ENCODE data around the gene MLLT3. TPM values are rescaled to one million over a fixed set of nuclear protein-coding genes. Genes with fewer than 3 reads are reported as not detected.

Gene MLLT3
- total and polyA plus RNA-seq, 2 of the 13 experiments (the other 11 are each of a cell fraction or from before 2014, with no cell fraction given) = 12.3 to 12.6 TPM

GRCh38 chr9:20537294-20537693 is 85.0 kb downstream of the MLLT3 start:
- ATAC-seq (no peak), FAIRE-seq (no peak), DNase-seq (ENCODE audit: low spot score) (no peak)
- Histone ChIP-seq H2AFZ (ENCODE audit: low read length) (no peak overlapping the region), H3K27ac (ENCODE audit: extremely low read length, insufficient read depth, low read length) (no peak overlapping the region), H4K20me1 (ENCODE audit: insufficient read depth, low read length) (no peaks in the 10 kb centered on the region), H3K4me2 (ENCODE audit: low read depth, low read length) (no peak overlapping the region), H3K27me3 (ENCODE audit: control insufficient read depth in 1 of 2, insufficient read depth in 2 of 2, low read length in 2 of 2) (no peaks in the 10 kb centered on the region), H3K9ac (ENCODE audit: insufficient read depth, low read depth, low read length) (no peak overlapping the region), H3K79me2 (ENCODE audit: insufficient read depth, low read length) (peaks cover 3% of the 10 kb centered on the region), H3K4me3 (replicated peaks in 1 of 3; ENCODE audit: insufficient read depth in 1 of 3, low read depth in 2 of 3, low read length in 3 of 3) (no peak overlapping the region), H3K36me3 (replicated peaks in 1 of 2; ENCODE audit: control insufficient read depth in 1 of 2, insufficient read depth in 2 of 2, low read length in 2 of 2) (no peaks in the 10 kb centered on the region), H3K4me1 (ENCODE audit: insufficient read depth, low read length) (no peaks in the 10 kb centered on the region), H3K9me3 (ENCODE audit: low read length) (peaks cover 23% of the 10 kb centered on the region)
- ChIA-PET POLR2A (no interaction called here), CTCF (ENCODE audit: low intra/inter-chr PET ratio, low total read pairs) (no interaction called here)
- WGBS (ENCODE audit: low lambda C conversion rate) = 52% methylated on average over 2 of the region's 2 CpGs
- intact Hi-C loops (cut with micrococcal nuclease; ENCODE audit: unreplicated experiment) = no loop called here
- in situ Hi-C loops (cut with HindIII; ENCODE audit: extremely low pct_ligation_motif_present, low pct_unique_long_range_greater_than_20kb) = loop anchor here (10.0 kb wide), 1 partner anchor 82 kb away; no protein-coding TSS in a partner anchor
- TF ChIP-seq, protein P1, sequence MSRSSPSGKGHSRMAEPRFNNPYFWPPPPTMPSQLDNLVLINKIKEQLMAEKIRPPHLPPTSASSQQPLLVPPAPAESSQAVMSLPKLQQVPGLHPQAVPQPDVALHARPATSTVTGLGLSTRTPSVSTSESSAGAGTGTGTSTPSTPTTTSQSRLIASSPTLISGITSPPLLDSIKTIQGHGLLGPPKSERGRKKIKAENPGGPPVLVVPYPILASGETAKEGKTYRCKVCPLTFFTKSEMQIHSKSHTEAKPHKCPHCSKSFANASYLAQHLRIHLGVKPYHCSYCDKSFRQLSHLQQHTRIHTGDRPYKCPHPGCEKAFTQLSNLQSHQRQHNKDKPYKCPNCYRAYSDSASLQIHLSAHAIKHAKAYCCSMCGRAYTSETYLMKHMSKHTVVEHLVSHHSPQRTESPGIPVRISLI (CRISPR knock-in tag; IDR thresholded peaks at IDR 0.05; ENCODE audit: borderline replicate concordance) = no peak
- TF ChIP-seq ZNF629 (CRISPR knock-in tag; conservative IDR thresholded peaks at IDR 0.05) = no peak
- no TSS peak for BruUV-seq (replicated peaks)

DNA sequence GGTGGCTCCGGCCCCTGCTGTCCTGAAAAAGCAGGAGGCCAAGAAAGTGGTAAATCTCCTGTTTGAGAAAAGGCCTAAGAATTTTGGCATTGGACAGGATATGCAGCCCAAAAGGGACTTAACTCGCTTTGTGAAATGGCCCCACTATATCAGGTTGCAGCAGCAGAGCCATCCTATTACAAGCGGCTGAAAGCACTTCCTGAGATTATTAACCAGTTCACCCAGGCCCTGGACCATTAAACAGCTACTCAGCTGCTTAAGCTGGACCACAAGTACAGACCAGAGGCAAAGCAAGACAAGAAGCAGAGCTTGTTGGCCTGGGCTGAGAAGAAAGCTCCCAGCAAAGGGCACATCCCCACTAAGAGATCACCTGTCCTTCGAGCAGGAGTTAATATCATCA is 89.7 kb downstream of the MLLT3 start:
- Histone ChIP-seq H4K20me1 (ENCODE audit: insufficient read depth, low read length) (no peaks in the 10 kb centered on the region), H3K27ac (ENCODE audit: extremely low read length, insufficient read depth, low read length) (no peak overlapping the region), H3K9ac (ENCODE audit: insufficient read depth, low read depth, low read length) (no peak overlapping the region), H3K4me3 (replicated peaks in 1 of 3; ENCODE audit: insufficient read depth in 1 of 3, low read depth in 2 of 3, low read length in 3 of 3) (no peak overlapping the region), H3K36me3 (replicated peaks in 1 of 2; ENCODE audit: control insufficient read depth in 1 of 2, insufficient read depth in 2 of 2, low read length in 2 of 2) (no peaks in the 10 kb centered on the region), H3K4me1 (ENCODE audit: insufficient read depth, low read length) (peaks cover 1% of the 10 kb centered on the region; the same call in 1 of the 2 replicates), H2AFZ (ENCODE audit: low read length) (no peak overlapping the region), H3K9me3 (ENCODE audit: low read length) (no peaks in the 10 kb centered on the region), H3K27me3 (ENCODE audit: control insufficient read depth in 1 of 2, insufficient read depth in 2 of 2, low read length in 2 of 2) (no peaks in the 10 kb centered on the region), H3K4me2 (ENCODE audit: low read depth, low read length) (no peak overlapping the region), H3K79me2 (ENCODE audit: insufficient read depth, low read length) (peaks cover under 1% of the 10 kb centered on the region)
- 61% methylated on average over 2 of the region's 4 CpGs for WGBS (ENCODE audit: low lambda C conversion rate)
- in situ Hi-C loops (cut with HindIII; ENCODE audit: extremely low pct_ligation_motif_present, low pct_unique_long_range_greater_than_20kb) (loop anchor here (10.0 kb wide), 1 partner anchor 78 kb away; no protein-coding TSS in a partner anchor), intact Hi-C loops (cut with micrococcal nuclease; ENCODE audit: unreplicated experiment) (no loop called here)
- ATAC-seq (no peak), FAIRE-seq (no peak), DNase-seq (ENCODE audit: low spot score) (no peak)
- CTCF ChIA-PET (ENCODE audit: low intra/inter-chr PET ratio, low total read pairs) = no interaction called here
- BruUV-seq (replicated peaks) = no TSS peak
- no peak for TF ChIP-seq SPEN (CRISPR knock-in tag; IDR thresholded peaks at IDR 0.05; ENCODE audit: low read depth)
- TF ChIP-seq HINFP (CRISPR knock-in tag; IDR thresholded peaks at IDR 0.05; ENCODE audit: low read depth) = no peak
- no peak for TF ChIP-seq NFATC3 (CRISPR knock-in tag; IDR thresholded peaks at IDR 0.05)
- no peak for TF ChIP-seq ISX (CRISPR knock-in tag; conservative IDR thresholded peaks at IDR 0.05)
- TF ChIP-seq, protein P2, sequence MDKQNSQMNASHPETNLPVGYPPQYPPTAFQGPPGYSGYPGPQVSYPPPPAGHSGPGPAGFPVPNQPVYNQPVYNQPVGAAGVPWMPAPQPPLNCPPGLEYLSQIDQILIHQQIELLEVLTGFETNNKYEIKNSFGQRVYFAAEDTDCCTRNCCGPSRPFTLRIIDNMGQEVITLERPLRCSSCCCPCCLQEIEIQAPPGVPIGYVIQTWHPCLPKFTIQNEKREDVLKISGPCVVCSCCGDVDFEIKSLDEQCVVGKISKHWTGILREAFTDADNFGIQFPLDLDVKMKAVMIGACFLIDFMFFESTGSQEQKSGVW (CRISPR knock-in tag; IDR thresholded peaks at IDR 0.05; ENCODE audit: borderline replicate concordance) = no peak
- TF ChIP-seq ZNF451 (CRISPR knock-in tag; IDR thresholded peaks at IDR 0.05) = no peak
- no peak for TF ChIP-seq IRF2 (CRISPR knock-in tag; IDR thresholded peaks at IDR 0.05)
- POLR2A ChIA-PET = no interaction called here

All from HepG2 (cell line).